Heart left ventricle (tissue), 16 donors: ENCODE results near the gene MYL2. TPM values are rescaled to one million over a fixed set of nuclear protein-coding genes. Genes with fewer than 3 reads are reported as not detected.

Experiments used
- ATAC-seq, 4 donors: fragments of 200-7000 bp; cut with Tn5 transposase; one replicate each; pipeline ENCODE4 v1.9.1; 2020 to 2022; ENCODE audit warnings: moderate library complexity in 4 of 4, mild to moderate bottlenecking in 3 of 4, moderate number of reproducible peaks in 1 of 4
- DNase-seq, 5 donors: peaks; one replicate each; pipeline ENCODE4 v3.0.0-alpha.2; 2020
- H3K27ac ChIP-seq, 12 donors: fragments of 200-600 bp; sonication (generic) in 4 of 12; one replicate each; pipeline versions ENCODE4 v1.5.0 to v1.8.0; 2016 to 2022; ENCODE audit warnings: mild to moderate bottlenecking in 2 of 12
- H3K27me3 ChIP-seq, 9 donors: fragments of 200-600 bp; sonication (generic) in 2 of 9; one replicate each; pipeline versions ENCODE4 v1.5.1 to v1.8.0; 2016 to 2022; ENCODE audit warnings: mild to moderate bottlenecking in 3 of 9
- H3K36me3 ChIP-seq, 9 donors: fragments of 200-600 bp; sonication (generic) in 2 of 9; one replicate each; pipeline versions ENCODE4 v1.5.0 to v1.8.0; 2018 to 2022; ENCODE audit warnings: mild to moderate bottlenecking in 2 of 9
- H3K4me1 ChIP-seq, 12 donors: fragments of 200-600 bp; sonication (generic) in 4 of 12; one replicate each; pipeline versions ENCODE4 v1.5.0 to v1.8.0; 2016 to 2022; ENCODE audit warnings: mild to moderate bottlenecking in 3 of 12
- H3K4me3 ChIP-seq, 12 donors: fragments of 200-600 bp; sonication (generic) in 4 of 12; one replicate each; pipeline versions ENCODE4 v1.5.0 to v1.8.0; 2017 to 2022; ENCODE audit warnings: mild to moderate bottlenecking in 9 of 12, moderate library complexity in 4 of 12
- H3K9me3 ChIP-seq, 12 donors: fragments of 200-600 bp; sonication (generic) in 4 of 12; one replicate each; pipeline versions ENCODE4 v1.5.0 to v1.8.0; 2016 to 2022; ENCODE audit warnings: mild to moderate bottlenecking in 1 of 12
- POLR2A ChIP-seq, 2 donors: fragments of 450-650 bp; IDR thresholded peaks; one replicate each; pipeline ENCODE4 v1.6.1; 2017; ENCODE audit warnings: antibody characterized with exemption in 2 of 2, mild to moderate bottlenecking in 2 of 2, moderate library complexity in 2 of 2
- WGBS, 4 donors: extraction: QIAGEN DNeasy Blood & Tissue Kit in 2 of 4; methylation state at CpG; one replicate each; pipeline versions ENCODE4 v1.1.5 to v1.1.7; 2013 to 2018; 5-methylcytosine and 5-hydroxymethylcytosine counted together
- intact Hi-C, 10 donors: fragments of 100-400 bp; cut with DNase I; formaldehyde crosslinking; loops; one replicate each; pipeline versions ENCODE4 v1.11.1 to v1.14.2; 2022
- polyA plus RNA-seq, 2 donors: library from polyadenylated mRNA; stranded (reverse); fragments of 200-250 nt; gene quantifications; one replicate each; pipeline ENCODE4 v1.2.3, GENCODE V29; 2013
- total RNA-seq, 9 donors: library from RNA; depleted of rRNA in 2 of 9; stranded (reverse); fragments of >200 nt in 2 of 9; fragmentation: NEBNext Ultra II Directional in 3 of 9; extraction: Animal tissue kit (Norgen Biotek cat#: 25700) in 3 of 9; gene quantifications; one replicate each; pipeline versions ENCODE4 v1.1.0 to v1.2.4, GENCODE V29; 2016 to 2023
- TF ChIP-seq, protein P1 (sequence below), 12 donors: fragments of 200-600 bp; sonication (generic) in 4 of 12; IDR thresholded peaks; one replicate each; pipeline versions ENCODE4 v1.5.0 to v1.8.0; 2018 to 2022; ENCODE audit warnings: antibody characterized with exemption in 12 of 12, mild to moderate bottlenecking in 5 of 12
- donor health status: ischemic (EF 13 %, LVEDD 7.1; RV severe dilation, severe dysfunction).
- donor health status: healthy with polysubstance abuse.
- donor health status: DM: no; HTN: yes; CAD: no.
- donor health status: DM: no; HTN: no; CAD: no.
- donor health status: ischemic (EF 25% LVEDD 6.9; RV normal size, moderate dysfunction).
- donor health status: ischemic (EF 25% LVEDD 5.7; RV mildly dilated, moderate dysfunction).
- donor health status: healthy.
- donor health status: DM: yes; HTN: yes; CAD: no.
- donor health status: ischemic (EF 35%, LVEDD 5.7; RV mildly dilated, moderate dysfunction).
- donor health status: nonischemic (EF 11% LVEDD 7.7; RV severe dilation, severe dysfunction).
- donor health status: DM: yes; HTN: yes; CAD: no.
- donor health status: PGD.
- donor health status: ischemic (EF 29% LVEDD 5.4; RV normal size, mild dysfunction).
- donor health status: nonischemic (EF 23%, LVEDD 6.1; RV moderate dilation, normal function).

The MYL2 gene
- total and polyA plus RNA-seq, 11 donors = 9,599 to 55,783 (median 25,284) TPM

- 29 to 46% (median 41%) methylated on average over 3 of the region's 3 CpGs for WGBS, 4 donors
- H3K9me3 ChIP-seq = no peaks in the 10 kb centered on the region
- intact Hi-C loops = no loop called here
- peak overlapping the region in 9 of 12 donors; percentile 34 to 97 (median 91) for H3K27ac ChIP-seq
- no peak for ATAC-seq
- H3K4me1 ChIP-seq = peaks cover 0 to 8% (median 0%) of the 10 kb centered on the region in 12 donors
- no peak for DNase-seq
- H3K4me3 ChIP-seq = peak overlapping the region in 8 of 12 donors; percentile 52 to 76 (median 64)
- peaks cover 0 to 3% (median 0%) of the 10 kb centered on the region in 9 donors for H3K27me3 ChIP-seq
- H3K36me3 ChIP-seq = peaks cover 0 to 67% (median 17%) of the 10 kb centered on the region in 9 donors
- TF ChIP-seq, protein P1, sequence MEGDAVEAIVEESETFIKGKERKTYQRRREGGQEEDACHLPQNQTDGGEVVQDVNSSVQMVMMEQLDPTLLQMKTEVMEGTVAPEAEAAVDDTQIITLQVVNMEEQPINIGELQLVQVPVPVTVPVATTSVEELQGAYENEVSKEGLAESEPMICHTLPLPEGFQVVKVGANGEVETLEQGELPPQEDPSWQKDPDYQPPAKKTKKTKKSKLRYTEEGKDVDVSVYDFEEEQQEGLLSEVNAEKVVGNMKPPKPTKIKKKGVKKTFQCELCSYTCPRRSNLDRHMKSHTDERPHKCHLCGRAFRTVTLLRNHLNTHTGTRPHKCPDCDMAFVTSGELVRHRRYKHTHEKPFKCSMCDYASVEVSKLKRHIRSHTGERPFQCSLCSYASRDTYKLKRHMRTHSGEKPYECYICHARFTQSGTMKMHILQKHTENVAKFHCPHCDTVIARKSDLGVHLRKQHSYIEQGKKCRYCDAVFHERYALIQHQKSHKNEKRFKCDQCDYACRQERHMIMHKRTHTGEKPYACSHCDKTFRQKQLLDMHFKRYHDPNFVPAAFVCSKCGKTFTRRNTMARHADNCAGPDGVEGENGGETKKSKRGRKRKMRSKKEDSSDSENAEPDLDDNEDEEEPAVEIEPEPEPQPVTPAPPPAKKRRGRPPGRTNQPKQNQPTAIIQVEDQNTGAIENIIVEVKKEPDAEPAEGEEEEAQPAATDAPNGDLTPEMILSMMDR (IDR thresholded peaks at IDR 0.05) = no peak
- no peak for TF ChIP-seq POLR2A (IDR thresholded peaks at IDR 0.05)
Measured at GRCh38 chr12:110916295-110916875, 4.0 kb downstream of the MYL2 start.

DNA sequence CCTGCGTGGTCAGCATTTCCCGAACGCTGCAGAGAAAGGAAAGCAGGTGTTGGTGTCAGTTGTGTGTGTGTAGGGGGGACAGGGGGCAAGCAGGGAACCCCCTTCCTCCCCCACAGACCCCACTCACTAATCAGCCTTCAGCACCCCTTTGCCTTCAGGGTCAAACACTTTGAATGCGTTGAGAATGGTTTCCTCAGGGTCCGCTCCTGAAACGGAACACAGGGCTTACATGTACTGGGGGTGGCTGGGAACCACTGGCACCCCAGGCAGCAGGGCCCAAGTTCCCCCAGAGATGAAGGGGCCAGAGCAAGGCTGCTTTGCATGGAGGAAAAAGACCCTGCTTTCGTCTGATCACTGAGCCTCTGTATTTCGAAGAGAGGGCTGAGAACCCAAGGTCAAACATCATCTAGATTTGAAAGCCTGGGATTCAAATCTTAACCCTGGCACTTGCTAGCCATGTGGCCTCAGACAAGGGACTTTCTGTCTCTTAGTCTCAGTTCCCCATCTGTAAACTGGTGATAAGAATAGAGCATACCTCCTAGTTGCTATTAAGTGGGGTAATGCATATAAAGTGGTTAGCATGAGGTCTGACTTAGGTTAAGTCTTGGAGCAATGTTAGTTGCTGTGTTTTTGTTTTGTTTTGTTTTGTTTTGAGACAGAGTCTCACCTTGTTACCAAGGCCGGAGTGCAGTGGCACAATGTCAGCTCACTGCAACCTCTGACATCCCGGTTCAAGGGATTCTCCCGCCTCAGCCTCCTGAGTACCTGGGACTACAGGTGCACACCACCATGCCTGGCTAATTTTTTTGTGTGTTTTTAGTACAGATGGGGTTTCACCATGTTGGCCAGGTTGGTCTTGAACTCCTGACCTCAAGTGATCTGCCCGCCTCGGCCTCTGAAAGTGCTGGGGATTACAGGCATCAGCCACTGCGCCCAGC, 7.0 kb downstream of the MYL2 start:
- H3K4me3 ChIP-seq = no peak overlapping the region
- peak overlapping the region in 8 of 12 donors; percentile 15 to 97 (median 32) for H3K27ac ChIP-seq
- intact Hi-C loops = no loop called here
- peaks cover 0 to 71% (median 21%) of the 10 kb centered on the region in 9 donors for H3K36me3 ChIP-seq
- no peak for ATAC-seq
- peaks cover 0 to 3% (median 0%) of the 10 kb centered on the region in 12 donors for H3K4me1 ChIP-seq
- peak in 1 of 5 donors; percentile 13 for DNase-seq
- no peaks in the 10 kb centered on the region for H3K27me3 ChIP-seq
- no peaks in the 10 kb centered on the region for H3K9me3 ChIP-seq
- TF ChIP-seq, protein P1 (IDR thresholded peaks at IDR 0.05) = no peak
- TF ChIP-seq POLR2A (IDR thresholded peaks at IDR 0.05) = no peak
- 75 to 79% (median 76%) methylated on average over 11 to 14 of the region's 14 CpGs for WGBS, 4 donors

GRCh38 chr12:110912263-110912662, 8.1 kb downstream of the MYL2 start:
- intact Hi-C loops = no loop called here
- WGBS, 4 donors = 74 to 77% (median 76%) methylated on average over 6 of the region's 6 CpGs

More at GRCh38 chr12:110912263-110912662, 8.1 kb downstream of the MYL2 start:
- DNase-seq (peak in 1 of 5 donors; percentile 10), ATAC-seq (no peak)
- Histone ChIP-seq H3K4me3 (no peak overlapping the region), H3K4me1 (peaks cover 0 to 3% (median 0%) of the 10 kb centered on the region in 12 donors), H3K27me3 (no peaks in the 10 kb centered on the region), H3K9me3 (no peaks in the 10 kb centered on the region), H3K27ac (peak overlapping the region in 3 of 12 donors; percentile 32 to 97 (median 72)), H3K36me3 (peaks cover 0 to 64% (median 21%) of the 10 kb centered on the region in 9 donors)
- TF ChIP-seq POLR2A (IDR thresholded peaks at IDR 0.05) = no peak
- TF ChIP-seq, protein P1 (IDR thresholded peaks at IDR 0.05) = no peak
